ENCODE data around the gene HDAC4. TPM values are rescaled to one million over a fixed set of nuclear protein-coding genes. Genes with fewer than 3 reads are reported as not detected.

HDAC4 gene
- total and polyA plus RNA-seq, 9 of the 15 experiments (the other 6 are each of a cell fraction or from before 2014, with no cell fraction given), result 0.11 to 20.2 (median 4.0) TPM

DNA sequence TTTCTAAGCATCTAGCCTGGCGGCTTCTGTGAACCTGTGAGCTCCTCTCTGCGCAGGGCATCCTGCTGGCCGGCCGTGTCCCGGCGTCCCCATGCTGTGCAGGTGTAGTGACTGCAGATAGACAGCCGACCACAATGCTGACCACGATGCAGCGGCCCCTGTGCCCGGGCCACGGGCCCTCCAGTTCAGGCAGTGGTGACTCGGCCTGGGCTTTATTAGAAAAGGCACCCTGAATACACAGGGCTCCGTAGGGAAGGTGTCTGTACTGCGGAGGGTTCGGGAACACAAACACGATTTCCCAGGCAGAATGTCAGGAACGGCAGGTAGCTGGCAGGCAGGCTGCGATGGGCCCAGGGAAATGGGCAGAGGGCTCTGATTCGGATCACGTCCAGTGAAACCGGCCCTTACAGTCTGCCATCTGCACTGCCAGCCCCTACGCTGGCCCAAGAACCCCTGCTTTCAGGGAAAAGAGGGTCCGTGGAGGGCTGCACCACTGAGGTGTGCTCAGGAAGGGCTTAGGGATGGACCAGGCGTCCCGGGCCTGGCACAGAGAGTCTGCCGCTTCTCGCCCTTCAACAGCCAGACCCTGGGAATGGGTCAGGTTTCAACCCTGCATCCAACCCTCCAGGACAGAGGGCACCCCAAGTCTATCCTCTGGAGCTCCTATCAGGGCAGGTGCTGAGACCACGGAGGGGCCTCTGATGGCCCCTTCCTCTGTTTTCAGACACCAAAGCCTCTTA is 196.5 kb downstream of the HDAC4 start:
- Histone ChIP-seq H3K4me1 (replicated peaks in 1 of 2; ENCODE audit: control insufficient read depth in 2 of 2, insufficient read depth in 2 of 2, low read length in 2 of 2) (no peaks in the 10 kb centered on the region; a peak in 2 of 5 replicates), H3K4me3 (no peak overlapping the region), H3K9me3 (replicated peaks; ENCODE audit: control insufficient read depth, insufficient read depth, low read depth, low read length) (no peaks in the 10 kb centered on the region), H2AFZ (ENCODE audit: low read depth, low read length) (no peak overlapping the region), H3K36me3 (ENCODE audit: control insufficient read depth, insufficient read depth, low read length) (no peaks in the 10 kb centered on the region), H3K79me2 (ENCODE audit: control insufficient read depth, insufficient read depth, low read length) (no peaks in the 10 kb centered on the region), H3K27ac (ENCODE audit: extremely low read depth, low read depth, low read length) (no peak overlapping the region), H3K9ac (ENCODE audit: insufficient read depth in 1 of 2, low read depth in 2 of 2, low read length in 2 of 2) (no peak overlapping the region), H3K4me2 (ENCODE audit: insufficient read depth, low read length) (no peak overlapping the region), H3K27me3 (ENCODE audit: control insufficient read depth in 2 of 2, insufficient read depth in 2 of 2, low read length in 2 of 2) (no peaks in the 10 kb centered on the region), H4K20me1 (replicated peaks; ENCODE audit: control insufficient read depth, insufficient read depth, low read length) (no peaks in the 10 kb centered on the region), H3K9me1 (ENCODE audit: control insufficient read depth, insufficient read depth, low read length) (no peaks in the 10 kb centered on the region)
- DNase-seq (ENCODE audit: extremely low read depth in 1 of 4, low spot score in 3 of 4) (no peak), ATAC-seq (no peak), FAIRE-seq (no peak)
- intact Hi-C loops (cut with micrococcal nuclease) (no loop called here), in situ Hi-C loops (cut with MboI) (no loop called here)
- CTCF ChIA-PET (ENCODE audit: low intra/inter-chr PET ratio), result no interaction called here
- TF ChIP-seq, protein P1, sequence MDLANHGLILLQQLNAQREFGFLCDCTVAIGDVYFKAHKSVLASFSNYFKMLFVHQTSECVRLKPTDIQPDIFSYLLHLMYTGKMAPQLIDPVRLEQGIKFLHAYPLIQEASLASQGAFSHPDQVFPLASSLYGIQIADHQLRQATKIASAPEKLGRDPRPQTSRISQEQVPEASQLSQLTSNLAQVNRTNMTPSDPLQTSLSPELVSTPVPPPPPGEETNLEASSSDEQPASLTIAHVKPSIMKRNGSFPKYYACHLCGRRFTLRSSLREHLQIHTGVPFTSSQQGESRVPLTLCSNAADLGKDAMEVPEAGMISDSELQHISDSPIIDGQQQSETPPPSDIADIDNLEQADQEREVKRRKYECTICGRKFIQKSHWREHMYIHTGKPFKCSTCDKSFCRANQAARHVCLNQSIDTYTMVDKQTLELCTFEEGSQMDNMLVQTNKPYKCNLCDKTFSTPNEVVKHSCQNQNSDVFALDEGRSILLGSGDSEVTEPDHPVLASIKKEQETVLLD (IDR thresholded peaks at IDR 0.05), result no peak
- TF ChIP-seq POLR3G (IDR thresholded peaks at IDR 0.05; ENCODE audit: extremely low read depth, insufficient read length, insufficient replicate concordance) (no peak), CEBPG (CRISPR knock-in tag; IDR thresholded peaks at IDR 0.05) (no peak), CEBPG (tag; conservative IDR thresholded peaks at IDR 0.05 in 1 of 2, IDR thresholded peaks at IDR 0.05 in 1 of 2) (no peak), ZNF354B (CRISPR knock-in tag; IDR thresholded peaks at IDR 0.05) (no peak), TRIM24 (IDR thresholded peaks at IDR 0.05) (no peak), FOXA3 (CRISPR knock-in tag; conservative IDR thresholded peaks at IDR 0.05 in 1 of 2, IDR thresholded peaks at IDR 0.05 in 1 of 2) (no peak), RB1 (IDR thresholded peaks at IDR 0.05; ENCODE audit: low read depth) (no peak), NCOA6 (IDR thresholded peaks at IDR 0.05) (no peak)
- TF ChIP-seq, protein P2, sequence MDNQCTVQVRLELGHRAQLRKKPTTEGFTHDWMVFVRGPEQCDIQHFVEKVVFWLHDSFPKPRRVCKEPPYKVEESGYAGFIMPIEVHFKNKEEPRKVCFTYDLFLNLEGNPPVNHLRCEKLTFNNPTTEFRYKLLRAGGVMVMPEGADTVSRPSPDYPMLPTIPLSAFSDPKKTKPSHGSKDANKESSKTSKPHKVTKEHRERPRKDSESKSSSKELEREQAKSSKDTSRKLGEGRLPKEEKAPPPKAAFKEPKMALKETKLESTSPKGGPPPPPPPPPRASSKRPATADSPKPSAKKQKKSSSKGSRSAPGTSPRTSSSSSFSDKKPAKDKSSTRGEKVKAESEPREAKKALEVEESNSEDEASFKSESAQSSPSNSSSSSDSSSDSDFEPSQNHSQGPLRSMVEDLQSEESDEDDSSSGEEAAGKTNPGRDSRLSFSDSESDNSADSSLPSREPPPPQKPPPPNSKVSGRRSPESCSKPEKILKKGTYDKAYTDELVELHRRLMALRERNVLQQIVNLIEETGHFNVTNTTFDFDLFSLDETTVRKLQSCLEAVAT (IDR thresholded peaks at IDR 0.05), result no peak
- TF ChIP-seq, protein P3, sequence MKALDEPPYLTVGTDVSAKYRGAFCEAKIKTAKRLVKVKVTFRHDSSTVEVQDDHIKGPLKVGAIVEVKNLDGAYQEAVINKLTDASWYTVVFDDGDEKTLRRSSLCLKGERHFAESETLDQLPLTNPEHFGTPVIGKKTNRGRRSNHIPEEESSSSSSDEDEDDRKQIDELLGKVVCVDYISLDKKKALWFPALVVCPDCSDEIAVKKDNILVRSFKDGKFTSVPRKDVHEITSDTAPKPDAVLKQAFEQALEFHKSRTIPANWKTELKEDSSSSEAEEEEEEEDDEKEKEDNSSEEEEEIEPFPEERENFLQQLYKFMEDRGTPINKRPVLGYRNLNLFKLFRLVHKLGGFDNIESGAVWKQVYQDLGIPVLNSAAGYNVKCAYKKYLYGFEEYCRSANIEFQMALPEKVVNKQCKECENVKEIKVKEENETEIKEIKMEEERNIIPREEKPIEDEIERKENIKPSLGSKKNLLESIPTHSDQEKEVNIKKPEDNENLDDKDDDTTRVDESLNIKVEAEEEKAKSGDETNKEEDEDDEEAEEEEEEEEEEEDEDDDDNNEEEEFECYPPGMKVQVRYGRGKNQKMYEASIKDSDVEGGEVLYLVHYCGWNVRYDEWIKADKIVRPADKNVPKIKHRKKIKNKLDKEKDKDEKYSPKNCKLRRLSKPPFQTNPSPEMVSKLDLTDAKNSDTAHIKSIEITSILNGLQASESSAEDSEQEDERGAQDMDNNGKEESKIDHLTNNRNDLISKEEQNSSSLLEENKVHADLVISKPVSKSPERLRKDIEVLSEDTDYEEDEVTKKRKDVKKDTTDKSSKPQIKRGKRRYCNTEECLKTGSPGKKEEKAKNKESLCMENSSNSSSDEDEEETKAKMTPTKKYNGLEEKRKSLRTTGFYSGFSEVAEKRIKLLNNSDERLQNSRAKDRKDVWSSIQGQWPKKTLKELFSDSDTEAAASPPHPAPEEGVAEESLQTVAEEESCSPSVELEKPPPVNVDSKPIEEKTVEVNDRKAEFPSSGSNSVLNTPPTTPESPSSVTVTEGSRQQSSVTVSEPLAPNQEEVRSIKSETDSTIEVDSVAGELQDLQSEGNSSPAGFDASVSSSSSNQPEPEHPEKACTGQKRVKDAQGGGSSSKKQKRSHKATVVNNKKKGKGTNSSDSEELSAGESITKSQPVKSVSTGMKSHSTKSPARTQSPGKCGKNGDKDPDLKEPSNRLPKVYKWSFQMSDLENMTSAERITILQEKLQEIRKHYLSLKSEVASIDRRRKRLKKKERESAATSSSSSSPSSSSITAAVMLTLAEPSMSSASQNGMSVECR (CRISPR knock-in tag; IDR thresholded peaks at IDR 0.05), result no peak
- TF ChIP-seq, protein P4, sequence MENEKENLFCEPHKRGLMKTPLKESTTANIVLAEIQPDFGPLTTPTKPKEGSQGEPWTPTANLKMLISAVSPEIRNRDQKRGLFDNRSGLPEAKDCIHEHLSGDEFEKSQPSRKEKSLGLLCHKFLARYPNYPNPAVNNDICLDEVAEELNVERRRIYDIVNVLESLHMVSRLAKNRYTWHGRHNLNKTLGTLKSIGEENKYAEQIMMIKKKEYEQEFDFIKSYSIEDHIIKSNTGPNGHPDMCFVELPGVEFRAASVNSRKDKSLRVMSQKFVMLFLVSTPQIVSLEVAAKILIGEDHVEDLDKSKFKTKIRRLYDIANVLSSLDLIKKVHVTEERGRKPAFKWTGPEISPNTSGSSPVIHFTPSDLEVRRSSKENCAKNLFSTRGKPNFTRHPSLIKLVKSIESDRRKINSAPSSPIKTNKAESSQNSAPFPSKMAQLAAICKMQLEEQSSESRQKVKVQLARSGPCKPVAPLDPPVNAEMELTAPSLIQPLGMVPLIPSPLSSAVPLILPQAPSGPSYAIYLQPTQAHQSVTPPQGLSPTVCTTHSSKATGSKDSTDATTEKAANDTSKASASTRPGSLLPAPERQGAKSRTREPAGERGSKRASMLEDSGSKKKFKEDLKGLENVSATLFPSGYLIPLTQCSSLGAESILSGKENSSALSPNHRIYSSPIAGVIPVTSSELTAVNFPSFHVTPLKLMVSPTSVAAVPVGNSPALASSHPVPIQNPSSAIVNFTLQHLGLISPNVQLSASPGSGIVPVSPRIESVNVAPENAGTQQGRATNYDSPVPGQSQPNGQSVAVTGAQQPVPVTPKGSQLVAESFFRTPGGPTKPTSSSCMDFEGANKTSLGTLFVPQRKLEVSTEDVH (IDR thresholded peaks at IDR 0.05; ENCODE audit: low read depth, partially characterized antibody), result no peak
- WGBS (ENCODE audit: insufficient coverage, low coverage, missing lambda C conversion rate), result 89% methylated on average over 9 of the region's 28 CpGs
- POLR2A ChIA-PET, result interaction anchor here (1.5 kb wide), 1 partner anchor 46 kb away, joined by 3 read pairs; no protein-coding TSS in a partner anchor
- no TSS peak for BruUV-seq (replicated peaks)
